Lower leg skin (tissue), 3 donors: ENCODE results near the gene GABRA6.

Source experiments
- CTCF ChIP-seq, 3 donors: fragments of 450-650 bp; IDR thresholded peaks; one replicate each; pipeline ENCODE4 v1.5.1; 2016; ENCODE audit warnings: antibody characterized with exemption in 3 of 3, mild to moderate bottlenecking in 3 of 3, moderate library complexity in 2 of 3
- POLR2A ChIP-seq, 2 donors: fragments of 450-650 bp; IDR thresholded peaks; one replicate each; pipeline ENCODE4 v1.6.1; 2016 to 2017; ENCODE audit warnings: antibody characterized with exemption in 2 of 2, mild to moderate bottlenecking in 1 of 2, moderate library complexity in 1 of 2

- TF ChIP-seq CTCF (IDR thresholded peaks at IDR 0.05) (no peak), POLR2A (IDR thresholded peaks at IDR 0.05) (no peak)
These were observed 1.8 kb downstream of the GABRA6 start for GRCh38 chr5:161687316-161687715.
